Liver (tissue), 9 donors: ENCODE data around the gene RAE1. TPM values are rescaled to one million over a fixed set of nuclear protein-coding genes. Genes with fewer than 3 reads are reported as not detected.

Source experiments
- DNase-seq: peaks from one replicate; pipeline ENCODE4 v3.0.0-alpha.2; 2017; ENCODE audit warnings: low spot score
- H3K27ac ChIP-seq, 2 donors: one replicate each; pipeline ENCODE4 v1.7.0; 2013; ENCODE audit warnings: inconsistent platforms in 2 of 2, low read length in 2 of 2, control low read depth in 1 of 2, low read depth in 1 of 2, mild to moderate bottlenecking in 1 of 2
- H3K27me3 ChIP-seq, 4 donors: one replicate each; pipeline versions ENCODE4 v1.6.1 to v1.7.0; 2013; ENCODE audit warnings: low read length in 3 of 4, inconsistent platforms in 1 of 4, mild to moderate bottlenecking in 1 of 4, moderate library complexity in 1 of 4; ENCODE audit not compliant: control insufficient read depth in 4 of 4, insufficient read depth in 4 of 4
- H3K36me3 ChIP-seq, 4 donors: one replicate each; pipeline versions ENCODE4 v1.6.1 to v1.7.0; 2013; ENCODE audit warnings: low read length in 3 of 4, mild to moderate bottlenecking in 3 of 4, low read depth in 1 of 4, moderate library complexity in 1 of 4; ENCODE audit not compliant: control insufficient read depth in 4 of 4, insufficient read depth in 3 of 4
- H3K4me1 ChIP-seq, 4 donors: one replicate each; pipeline versions ENCODE4 v1.6.1 to v1.7.0; 2013; ENCODE audit warnings: low read length in 3 of 4, mild to moderate bottlenecking in 3 of 4, moderate library complexity in 1 of 4; ENCODE audit not compliant: control insufficient read depth in 4 of 4, insufficient read depth in 4 of 4
- H3K4me3 ChIP-seq, 3 donors: one replicate each; pipeline versions ENCODE4 v1.6.1 to v1.7.0; 2013; ENCODE audit warnings: low read length in 3 of 3, control low read depth in 1 of 3, low read depth in 1 of 3, mild to moderate bottlenecking in 1 of 3
- H3K9ac ChIP-seq, 2 donors: one replicate each; pipeline ENCODE4 v1.7.0; 2013; ENCODE audit warnings: low read length in 2 of 2, mild to moderate bottlenecking in 2 of 2, moderate library complexity in 2 of 2, control low read depth in 1 of 2, low read depth in 1 of 2
- H3K9me3 ChIP-seq, 4 donors: one replicate each; pipeline versions ENCODE4 v1.6.1 to v1.7.0; 2013; ENCODE audit warnings: low read length in 3 of 4; ENCODE audit not compliant: control insufficient read depth in 4 of 4
- CTCF ChIP-seq: fragments of 150-350 bp; IDR thresholded peaks from 2 replicates; pipeline ENCODE4 v1.5.1; 2017; ENCODE audit warnings: improper control_type of control experiment, low read depth, low read length; ENCODE audit not compliant: missing input control
- EGR1 ChIP-seq, 2 donors: IDR thresholded peaks; 2 replicates each; pipeline ENCODE4 v1.6.1; 2016 to 2018; ENCODE audit warnings: antibody characterized with exemption in 2 of 2, low read depth in 2 of 2
- FOXA1 ChIP-seq: IDR thresholded peaks from 2 replicates; pipeline ENCODE4 v1.6.1; 2016; ENCODE audit warnings: antibody characterized with exemption
- FOXA2 ChIP-seq: IDR thresholded peaks from 2 replicates; pipeline ENCODE4 v1.6.1; 2016; ENCODE audit warnings: antibody characterized with exemption
- GABPA ChIP-seq, 2 donors: IDR thresholded peaks in 1 of 2; conservative IDR thresholded peaks in 1 of 2; 2 replicates each; pipeline ENCODE4 v1.6.1; 2016; ENCODE audit warnings: antibody characterized with exemption in 2 of 2, mild to moderate bottlenecking in 1 of 2, moderate library complexity in 1 of 2
- HNF4A ChIP-seq, 2 donors: conservative IDR thresholded peaks; 2 replicates each; pipeline ENCODE4 v1.6.1; 2016; ENCODE audit warnings: antibody characterized with exemption in 2 of 2, mild to moderate bottlenecking in 2 of 2
- HNF4G ChIP-seq: IDR thresholded peaks from 2 replicates; pipeline ENCODE4 v1.6.1; 2016; ENCODE audit warnings: antibody characterized with exemption
- JUND ChIP-seq, 2 donors: IDR thresholded peaks; 2 replicates each; pipeline ENCODE4 v1.6.1; 2016; ENCODE audit warnings: antibody characterized with exemption in 2 of 2
- MAX ChIP-seq: IDR thresholded peaks from 2 replicates; pipeline ENCODE4 v1.6.1; 2016; ENCODE audit warnings: antibody characterized with exemption
- NR2F2 ChIP-seq: IDR thresholded peaks from 2 replicates; pipeline ENCODE4 v1.6.1; 2016; ENCODE audit warnings: antibody characterized with exemption
- RAD21 ChIP-seq, 2 donors: IDR thresholded peaks; 2 replicates each; pipeline ENCODE4 v1.6.1; 2016; ENCODE audit warnings: antibody characterized with exemption in 2 of 2, mild to moderate bottlenecking in 2 of 2
- REST ChIP-seq: IDR thresholded peaks from 2 replicates; pipeline ENCODE4 v1.6.1; 2016; ENCODE audit warnings: antibody characterized with exemption, mild to moderate bottlenecking
- RXRA ChIP-seq, 2 donors: IDR thresholded peaks; 2 replicates each; pipeline ENCODE4 v1.6.1; 2017 to 2018; ENCODE audit warnings: antibody characterized with exemption in 2 of 2, mild to moderate bottlenecking in 1 of 2
- SP1 ChIP-seq: IDR thresholded peaks from 2 replicates; pipeline ENCODE4 v1.6.1; 2018; ENCODE audit warnings: antibody characterized with exemption, mild to moderate bottlenecking
- TAF1 ChIP-seq: conservative IDR thresholded peaks from 2 replicates; pipeline ENCODE4 v1.6.1; 2016; ENCODE audit warnings: antibody characterized with exemption, mild to moderate bottlenecking
- YY1 ChIP-seq: IDR thresholded peaks from 2 replicates; pipeline ENCODE4 v1.6.1; 2016; ENCODE audit warnings: antibody characterized with exemption, mild to moderate bottlenecking
- WGBS: extraction: QIAGEN DNeasy Blood & Tissue Kit; methylation state at CpG from one replicate; pipeline ENCODE4 v1.1.7; 2013; 5-methylcytosine and 5-hydroxymethylcytosine counted together
- polyA plus RNA-seq, 2 donors: library from polyadenylated mRNA; stranded (reverse) in 1 of 2; unstranded in 1 of 2; fragments of 200-250 nt in 1 of 2; fragments of >200 nt in 1 of 2; fragmentation: Nextera tagmentation in 1 of 2; extraction: Ambion mirVana in 1 of 2; gene quantifications; one replicate each; pipeline versions ENCODE4 v1.2.1 to v1.2.3, GENCODE V29; 2013 to 2015
- total RNA-seq, 2 donors: library from RNA; depleted of rRNA; stranded (reverse); fragments of >200 nt; gene quantifications; one replicate each; pipeline ENCODE4 v1.2.3, GENCODE V29; 2014
- TF ChIP-seq, protein P1 (sequence below): IDR thresholded peaks from 2 replicates; pipeline ENCODE4 v1.6.1; 2016; ENCODE audit warnings: antibody characterized with exemption
- TF ChIP-seq, protein P2 (sequence below): IDR thresholded peaks from 2 replicates; pipeline ENCODE4 v1.6.1; 2016; ENCODE audit warnings: antibody characterized with exemption
- donor health status: healthy.
- donor health status: healthy.
- donor health status: healthy.
- donor health status: healthy.
- donor health status: healthy.

The RAE1 gene
- total and polyA plus RNA-seq, 4 donors: 10.0 to 15.5 (median 13.5) TPM

DNA sequence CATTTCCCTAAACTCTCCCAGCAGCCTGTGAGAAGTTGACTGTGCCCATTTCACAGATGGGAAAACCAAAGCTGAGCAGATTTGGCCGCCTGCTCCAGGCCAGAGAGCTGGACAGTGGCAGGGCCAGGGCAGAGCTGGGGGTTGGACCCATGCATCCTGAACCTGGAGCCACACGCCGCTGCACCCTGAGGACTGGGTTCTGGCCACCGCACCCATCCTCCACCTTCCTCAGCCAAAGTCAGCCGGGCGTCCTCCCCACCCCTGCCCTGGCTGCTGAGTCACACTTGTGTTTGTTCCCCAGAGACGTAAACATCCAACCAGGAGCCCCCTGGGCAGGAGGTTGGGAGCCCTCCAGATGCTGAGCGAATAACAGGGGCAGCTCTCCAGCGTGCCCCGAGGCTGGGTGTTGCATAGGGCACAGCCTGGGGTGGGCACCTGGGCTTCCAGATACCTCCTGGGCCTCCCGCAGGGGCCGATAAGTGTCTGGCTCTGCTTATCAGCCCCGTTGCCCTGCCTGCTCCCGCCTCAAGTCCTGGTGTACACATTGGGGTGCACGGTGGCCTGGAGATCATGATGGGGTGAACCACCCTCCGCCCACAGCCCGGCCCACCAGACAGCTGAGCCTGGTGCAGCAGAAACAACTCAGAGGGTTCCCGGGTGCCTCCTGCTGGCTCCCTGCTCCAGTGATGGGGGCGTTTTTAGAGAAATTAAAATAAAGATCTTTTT, 64.0 kb downstream of the RAE1 start:
- Histone ChIP-seq H3K9me3 (no peaks in the 10 kb centered on the region), H3K4me1 (no peaks in the 10 kb centered on the region), H3K36me3 (no peaks in the 10 kb centered on the region), H3K9ac (no peak overlapping the region), H3K27me3 (no peaks in the 10 kb centered on the region), H3K4me3 (no peak overlapping the region), H3K27ac (no peak overlapping the region)
- TF ChIP-seq YY1 (no peak), FOXA2 (no peak), TAF1 (no peak)
- TF ChIP-seq, protein P1, sequence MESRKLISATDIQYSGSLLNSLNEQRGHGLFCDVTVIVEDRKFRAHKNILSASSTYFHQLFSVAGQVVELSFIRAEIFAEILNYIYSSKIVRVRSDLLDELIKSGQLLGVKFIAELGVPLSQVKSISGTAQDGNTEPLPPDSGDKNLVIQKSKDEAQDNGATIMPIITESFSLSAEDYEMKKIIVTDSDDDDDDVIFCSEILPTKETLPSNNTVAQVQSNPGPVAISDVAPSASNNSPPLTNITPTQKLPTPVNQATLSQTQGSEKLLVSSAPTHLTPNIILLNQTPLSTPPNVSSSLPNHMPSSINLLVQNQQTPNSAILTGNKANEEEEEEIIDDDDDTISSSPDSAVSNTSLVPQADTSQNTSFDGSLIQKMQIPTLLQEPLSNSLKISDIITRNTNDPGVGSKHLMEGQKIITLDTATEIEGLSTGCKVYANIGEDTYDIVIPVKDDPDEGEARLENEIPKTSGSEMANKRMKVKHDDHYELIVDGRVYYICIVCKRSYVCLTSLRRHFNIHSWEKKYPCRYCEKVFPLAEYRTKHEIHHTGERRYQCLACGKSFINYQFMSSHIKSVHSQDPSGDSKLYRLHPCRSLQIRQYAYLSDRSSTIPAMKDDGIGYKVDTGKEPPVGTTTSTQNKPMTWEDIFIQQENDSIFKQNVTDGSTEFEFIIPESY: no peak
- peak; percentile 86 for DNase-seq
- WGBS: 86% methylated on average over 19 of the region's 19 CpGs

DNA sequence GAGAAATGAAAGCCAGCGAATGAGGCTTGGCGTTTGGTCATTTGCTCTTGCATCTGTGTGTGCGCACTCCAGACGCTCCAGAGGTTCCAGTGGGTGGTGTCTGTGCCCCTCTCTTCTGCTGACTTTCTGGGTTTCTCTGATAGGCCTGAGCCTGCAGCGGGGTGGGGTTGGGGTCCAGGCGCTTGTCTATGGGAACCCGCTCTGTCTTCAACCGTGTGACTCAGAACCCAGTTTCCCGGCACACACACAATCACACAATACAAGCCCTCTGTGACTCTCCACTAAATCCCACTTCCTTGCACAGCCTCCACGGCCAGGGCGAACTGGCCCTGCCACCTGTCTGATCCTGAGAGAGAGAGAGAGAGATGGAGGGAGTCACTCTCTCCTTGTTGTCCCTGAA, 64.7 kb downstream of the RAE1 start:
- Histone ChIP-seq H3K4me1 (peaks cover 0 to 7% (median under 1%) of the 10 kb centered on the region in 4 donors), H3K9me3 (no peaks in the 10 kb centered on the region), H3K27me3 (no peaks in the 10 kb centered on the region), H3K36me3 (no peaks in the 10 kb centered on the region), H3K4me3 (no peak overlapping the region), H3K9ac (no peak overlapping the region), H3K27ac (no peak overlapping the region)
- peak; percentile 73 for DNase-seq
- WGBS: 86% methylated on average over 11 of the region's 11 CpGs
- TF ChIP-seq HNF4A (conservative IDR thresholded peaks at IDR 0.05) (no peak), REST (no peak), NR2F2 (no peak), EGR1 (IDR thresholded peaks at IDR 0.05; ENCODE audit: low read depth in 2 of 2) (no peak), JUND (IDR thresholded peaks at IDR 0.05) (no peak), FOXA2 (no peak), SP1 (no peak), HNF4G (no peak), GABPA (IDR thresholded peaks at IDR 0.05 in 1 of 2, conservative IDR thresholded peaks at IDR 0.05 in 1 of 2) (no peak), FOXA1 (no peak), RAD21 (IDR thresholded peaks at IDR 0.05) (no peak), TAF1 (no peak), RXRA (IDR thresholded peaks at IDR 0.05) (no peak), MAX (no peak), YY1 (no peak), CTCF (no peak)
- TF ChIP-seq, protein P1: no peak
- TF ChIP-seq, protein P2, sequence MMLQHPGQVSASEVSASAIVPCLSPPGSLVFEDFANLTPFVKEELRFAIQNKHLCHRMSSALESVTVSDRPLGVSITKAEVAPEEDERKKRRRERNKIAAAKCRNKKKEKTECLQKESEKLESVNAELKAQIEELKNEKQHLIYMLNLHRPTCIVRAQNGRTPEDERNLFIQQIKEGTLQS: no peak
